Stimulated activated CD8-positive, alpha-beta memory T cell treated with anti-CD3 and anti-CD28 coated beads, Interleukin-7, amount 100 ng/mL, for 1 hour (primary cell): ENCODE data around the gene DDX60.
"Not testable (repeated sequence)": the region's sequence is repeated elsewhere in the genome, so short reads cannot be mapped to it uniquely, and the experiment has no call there.

Experiments
- DNase-seq, 2 donors: peaks; one replicate each; pipeline ENCODE4 v3.0.0-alpha.2; 2020; ENCODE audit warnings: low read depth in 2 of 2

The DDX60 gene

GRCh38 chr4:168291242-168291641 is 27.3 kb downstream of the DDX60 start:
- no peak for DNase-seq

- DNase-seq = not testable (repeated sequence)
Observed at GRCh38 chr4:168285850-168286249, 32.7 kb downstream of the DDX60 start.

GRCh38 chr4:168279556-168279955 is 39.0 kb downstream of the DDX60 start:
- no peak for DNase-seq

GRCh38 chr4:168275836-168276235 is 42.7 kb downstream of the DDX60 start:
- DNase-seq = no peak

GRCh38 chr4:168274871-168275270 is 43.7 kb downstream of the DDX60 start:
- no peak for DNase-seq

- DNase-seq = no peak
Observed at GRCh38 chr4:168273838-168274237, 44.7 kb downstream of the DDX60 start.

GRCh38 chr4:168272488-168272887 is 46.1 kb downstream of the DDX60 start:
- DNase-seq = no peak

GRCh38 chr4:168269896-168270295 is 48.7 kb downstream of the DDX60 start:
- no peak for DNase-seq

- DNase-seq = no peak
Observed at GRCh38 chr4:168265327-168265726, 53.2 kb downstream of the DDX60 start.

GRCh38 chr4:168264903-168265302 is 53.6 kb downstream of the DDX60 start:
- no peak for DNase-seq

GRCh38 chr4:168263039-168263438 is 55.5 kb downstream of the DDX60 start:
- DNase-seq = no peak

- DNase-seq = no peak
Observed at GRCh38 chr4:168259096-168259495, 59.5 kb downstream of the DDX60 start.

- no peak for DNase-seq
Observed at GRCh38 chr4:168257768-168258167, 60.8 kb downstream of the DDX60 start.

- no peak for DNase-seq
Observed at GRCh38 chr4:168248176-168248710, 70.3 kb downstream of the DDX60 start.

GRCh38 chr4:168247603-168248002 is 70.9 kb downstream of the DDX60 start:
- DNase-seq = no peak

GRCh38 chr4:168241953-168242352 is 76.6 kb downstream of the DDX60 start:
- no peak for DNase-seq

- no peak for DNase-seq
Observed at GRCh38 chr4:168240821-168241220, 77.7 kb downstream of the DDX60 start.

GRCh38 chr4:168221301-168221700 is 97.3 kb downstream of the DDX60 start:
- no peak for DNase-seq

- no peak for DNase-seq
Observed at GRCh38 chr4:168220893-168221292, 97.7 kb downstream of the DDX60 start.

- no peak for DNase-seq
Observed at GRCh38 chr4:168218645-168219044, 99.9 kb downstream of the DDX60 start.

GRCh38 chr4:168213511-168213910 is 105.0 kb downstream of the DDX60 start:
- not testable (repeated sequence) for DNase-seq

- no peak for DNase-seq
Observed at GRCh38 chr4:168212656-168213055, 105.9 kb downstream of the DDX60 start.

- DNase-seq = no peak
Observed at GRCh38 chr4:168208957-168209614, 109.5 kb downstream of the DDX60 start.
